Measurements from ENCODE around the gene SYT1.
"Not testable (repeated sequence)": the region's sequence is repeated elsewhere in the genome, so short reads cannot be mapped to it uniquely, and the experiment has no call there.

The SYT1 gene

DNA sequence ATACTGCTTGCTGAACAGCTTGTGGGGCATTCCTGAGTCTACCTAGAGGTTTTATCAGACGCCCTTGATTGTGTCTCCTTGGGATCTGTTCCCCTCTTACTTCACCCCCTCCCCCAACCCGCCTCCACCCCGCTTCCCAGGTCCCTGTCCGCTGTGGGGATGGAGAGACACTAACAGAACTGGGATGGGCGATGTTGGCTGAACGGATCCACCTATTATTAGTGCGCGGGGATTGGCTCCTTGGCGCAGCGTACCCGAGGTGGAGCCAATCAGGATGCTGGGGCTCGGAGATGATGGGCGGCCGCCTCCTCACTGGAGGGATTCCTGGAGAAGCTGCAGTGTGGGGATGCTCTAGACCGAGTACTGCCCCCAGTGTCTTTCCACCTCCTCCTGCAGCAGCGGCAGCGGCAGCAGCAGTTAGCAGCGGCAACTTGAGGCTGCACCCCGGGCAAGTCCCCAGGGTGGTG, at the start of gene SYT1:
Gene SYT1 (plus strand): TSS at position 372 of the 467 bp plus-strand sequence.
- peak; percentile 7 for DNase-seq

GRCh38 chr12:78818487-78818886, 46.1 kb upstream of the SYT1 start:
- no peak for DNase-seq

DNA sequence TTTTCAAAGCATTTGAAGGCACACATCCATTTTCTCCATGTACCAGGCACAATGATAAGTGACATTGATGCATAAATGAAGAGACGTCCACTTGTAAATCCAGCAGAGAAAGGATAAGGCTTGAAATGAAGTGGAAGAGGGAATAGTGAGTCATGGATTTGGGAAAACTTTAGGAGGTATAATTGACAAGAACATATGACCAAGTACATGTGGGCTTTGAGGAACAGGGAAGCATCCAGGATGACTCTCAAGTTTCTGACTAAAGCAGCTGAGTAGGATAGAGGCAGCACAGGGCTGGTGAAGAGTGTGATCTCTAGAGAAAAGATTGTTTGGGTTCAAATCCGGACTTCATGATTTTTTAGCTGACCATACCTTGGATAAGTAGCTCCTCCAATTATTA, 43.6 kb upstream of the SYT1 start:
- DNase-seq: no peak

GRCh38 chr12:78824918-78825317, 39.7 kb upstream of the SYT1 start:
- DNase-seq: no peak

- no peak for DNase-seq
These were observed 34.9 kb upstream of the SYT1 start for GRCh38 chr12:78829690-78830089.

GRCh38 chr12:78835493-78835892, 29.1 kb upstream of the SYT1 start:
- no peak for DNase-seq

- DNase-seq: not testable (repeated sequence)
These were observed 24.0 kb upstream of the SYT1 start for GRCh38 chr12:78840518-78841019.

DNA sequence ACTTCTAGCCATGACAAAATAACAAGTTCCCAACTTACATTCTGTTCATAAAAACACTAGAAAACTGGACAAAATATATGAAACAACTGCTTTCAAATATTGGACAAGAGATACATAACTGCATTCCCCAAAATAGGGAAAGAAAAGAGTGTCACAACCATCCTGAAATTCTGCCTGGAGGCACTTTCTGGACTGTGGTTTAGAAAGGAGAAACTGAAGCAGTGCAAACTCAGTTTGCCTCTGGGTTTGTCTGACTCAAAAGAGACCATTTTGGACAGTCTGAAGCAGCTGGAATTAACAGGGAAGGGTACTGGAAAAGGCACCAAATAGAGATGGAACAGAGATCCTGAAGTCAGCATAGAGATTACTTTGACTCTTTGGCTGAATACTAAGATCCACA, 11.3 kb upstream of the SYT1 start:
- DNase-seq: no peak

DNA sequence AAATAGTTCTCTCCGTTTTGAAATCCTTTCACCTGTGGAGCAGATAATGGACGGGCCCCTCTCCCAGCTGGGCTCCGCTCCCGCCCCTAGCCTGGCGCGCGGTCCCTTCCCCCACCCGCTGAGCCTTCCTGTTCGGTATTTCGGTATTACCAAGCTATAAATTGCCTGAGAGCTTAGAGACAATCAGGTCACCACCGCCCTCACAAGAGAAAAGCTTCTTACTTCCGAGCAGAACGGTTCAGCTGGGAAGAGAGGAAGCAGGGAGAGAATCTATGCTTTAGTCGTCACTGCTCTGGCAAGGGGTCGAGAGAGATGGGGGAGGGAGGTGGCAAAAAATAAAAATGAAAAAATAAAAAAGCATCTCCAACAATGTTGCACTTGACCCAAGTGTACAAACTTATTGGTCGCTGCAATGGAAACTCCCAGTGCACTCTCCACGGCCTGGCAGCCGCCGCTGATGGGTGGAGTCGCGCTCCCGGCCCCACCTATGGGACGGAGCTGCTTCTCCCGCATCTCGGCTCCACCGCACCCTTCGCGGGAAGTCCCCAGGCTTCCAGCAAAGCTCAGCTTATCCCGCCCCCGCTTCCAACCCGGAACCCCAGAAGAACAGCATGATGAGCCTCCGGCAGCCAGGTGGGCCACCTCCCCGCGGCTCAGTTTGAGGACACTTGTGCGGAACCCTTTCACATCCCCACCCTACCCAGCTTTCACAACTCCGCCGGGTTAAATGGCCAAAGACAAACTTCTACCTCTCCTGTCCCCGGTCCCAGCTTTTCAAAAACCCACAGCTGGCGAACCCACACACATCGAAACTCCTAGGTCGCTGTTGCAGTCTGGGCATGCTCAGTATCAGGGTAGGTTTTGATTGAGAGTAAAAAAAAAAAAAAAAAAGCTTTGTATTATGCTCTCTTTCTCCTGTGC, 832 bp upstream of the SYT1 start:
- DNase-seq: no peak

GRCh38 chr12:78864870-78865463, 393 bp downstream of the SYT1 start:
- no peak for DNase-seq

DNA sequence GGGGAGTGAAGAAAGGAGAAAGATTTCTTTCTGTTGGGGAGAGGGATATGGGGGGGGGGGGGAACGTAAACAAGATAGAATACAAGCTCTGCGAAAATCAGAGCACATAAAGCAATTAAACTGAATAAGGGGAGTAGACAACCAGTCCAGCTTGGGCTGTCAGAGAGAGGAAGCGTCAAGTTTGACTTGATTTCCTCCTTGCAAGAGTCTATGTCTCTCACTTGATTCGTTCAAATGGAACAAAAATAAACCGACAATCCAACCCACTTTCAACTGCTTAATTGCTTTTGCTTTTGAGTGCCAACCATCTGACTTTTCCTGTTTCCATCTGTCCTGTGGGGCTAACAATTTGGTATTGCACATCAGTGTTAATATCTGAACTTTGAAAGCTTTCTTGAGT, 942 bp downstream of the SYT1 start:
- DNase-seq: no peak

DNA sequence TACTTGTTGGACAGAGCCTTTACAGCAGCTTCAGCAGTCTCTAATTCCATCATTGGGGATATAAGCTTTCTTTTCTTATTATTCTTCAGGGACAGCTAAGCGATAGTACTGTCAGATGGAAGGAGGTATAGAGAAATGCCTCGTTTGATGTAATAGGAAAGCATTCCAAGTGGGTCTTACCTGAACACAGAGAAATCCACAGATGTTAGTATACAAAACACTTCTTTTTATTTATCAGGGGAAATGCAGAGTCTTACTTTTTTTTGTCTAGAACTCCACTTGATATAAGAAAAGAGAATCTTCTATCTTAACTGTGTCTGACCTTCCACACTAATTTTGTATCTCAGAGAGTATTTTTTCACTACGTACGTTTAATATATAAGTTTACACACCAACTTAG, 1.9 kb downstream of the SYT1 start:
- no peak for DNase-seq

DNA sequence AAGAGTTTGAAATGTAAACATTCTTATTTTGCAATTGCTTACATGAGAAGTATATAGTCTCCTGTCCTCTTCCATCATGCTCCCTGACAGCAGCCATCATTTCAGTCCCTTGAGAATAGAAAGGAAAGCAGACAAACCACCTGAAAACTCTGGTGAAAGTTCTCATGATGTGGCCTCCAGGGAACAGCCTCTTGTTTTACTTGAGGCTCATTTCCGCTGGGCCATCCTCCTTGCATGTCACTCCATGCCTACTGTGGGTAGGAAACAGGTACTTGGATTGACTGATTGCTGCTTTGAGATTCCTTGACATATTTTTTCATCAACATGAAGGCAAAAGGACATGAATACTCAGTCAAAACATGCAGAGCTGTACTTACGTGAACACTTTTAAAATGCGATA, 6.0 kb downstream of the SYT1 start:
- no peak for DNase-seq

GRCh38 chr12:78871566-78871965, 7.0 kb downstream of the SYT1 start:
- DNase-seq: no peak

GRCh38 chr12:78878459-78878858, 13.9 kb downstream of the SYT1 start:
- DNase-seq: no peak

DNA sequence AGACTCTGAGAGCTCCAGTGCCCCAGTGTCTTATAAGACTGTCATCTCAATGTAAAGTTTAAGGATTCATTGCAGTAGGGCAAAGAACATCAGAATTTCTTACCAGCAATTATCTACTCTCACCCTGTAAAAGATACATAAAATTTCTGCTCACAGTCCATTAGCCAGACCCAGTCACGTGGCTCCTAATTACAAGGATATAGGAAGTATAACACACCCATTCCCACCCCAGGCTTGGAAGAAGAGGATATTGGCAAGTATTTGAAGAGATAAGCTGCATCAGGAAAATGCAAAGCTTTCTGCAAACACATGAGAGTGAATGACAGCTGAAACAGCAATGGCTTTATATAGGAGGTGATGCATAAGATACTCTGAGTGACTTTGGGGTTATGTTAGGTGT, 14.3 kb downstream of the SYT1 start:
- no peak for DNase-seq

DNA sequence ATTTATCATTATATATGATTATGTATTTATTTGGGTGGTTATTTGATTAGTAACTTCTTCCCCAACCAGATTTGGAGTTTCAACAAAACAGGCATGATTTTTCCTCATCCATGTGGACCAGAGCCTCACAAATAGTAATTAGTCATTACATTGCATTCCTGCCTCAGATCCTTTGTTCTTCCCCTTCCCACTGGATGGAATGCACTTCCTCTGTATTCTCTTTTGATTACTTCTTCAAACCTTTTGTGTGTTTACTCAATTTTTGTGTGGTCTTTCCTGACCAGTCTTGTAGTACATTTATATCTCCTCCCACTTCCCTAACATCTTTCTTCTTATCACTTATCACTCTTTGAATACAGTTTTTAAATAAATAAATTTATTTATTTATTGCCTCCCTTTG, 15.5 kb downstream of the SYT1 start:
- DNase-seq: no peak

GRCh38 chr12:78881685-78882084, 17.1 kb downstream of the SYT1 start:
- DNase-seq: no peak

- DNase-seq: no peak
These were observed 20.9 kb downstream of the SYT1 start for GRCh38 chr12:78885466-78885865.

GRCh38 chr12:78886719-78887407, 22.3 kb downstream of the SYT1 start:
- no peak for DNase-seq

- DNase-seq: no peak
These were observed 22.9 kb downstream of the SYT1 start for GRCh38 chr12:78887444-78887843.

GRCh38 chr12:78888568-78888967, 24.0 kb downstream of the SYT1 start:
- no peak for DNase-seq

DNA sequence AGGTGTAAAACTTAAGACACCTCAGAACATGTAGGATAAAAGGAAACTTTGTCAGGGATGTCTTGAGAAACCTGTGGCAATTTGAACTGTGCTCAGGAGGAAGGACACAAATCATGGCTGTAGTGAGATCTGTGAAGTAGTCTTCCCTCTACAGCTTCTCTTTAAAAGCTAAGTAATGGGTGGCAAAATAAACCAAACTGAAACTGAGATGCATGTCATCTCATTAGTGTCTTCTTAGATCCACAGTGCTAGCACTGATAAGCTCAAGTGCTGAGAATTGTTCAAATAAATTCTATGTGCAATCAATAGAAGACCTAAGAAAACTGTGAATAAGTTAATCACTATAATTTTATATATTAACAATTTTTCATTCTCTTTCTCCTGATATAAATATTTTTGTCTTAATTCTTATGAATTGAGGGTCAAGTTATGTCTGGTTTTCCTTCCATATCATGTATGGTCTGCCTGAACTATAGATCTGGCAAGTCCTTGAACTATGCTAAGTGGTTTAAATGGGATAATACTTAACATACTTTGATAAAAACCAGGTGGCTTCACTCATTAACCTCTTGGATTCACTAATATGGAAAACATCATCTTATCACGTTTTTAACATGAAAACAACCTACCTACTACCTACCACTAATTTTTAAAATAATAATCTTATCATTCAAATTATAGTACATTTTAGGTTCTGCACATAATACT, 27.2 kb downstream of the SYT1 start:
- no peak for DNase-seq

All from GOT3 (cell line).